Mesenchymal stem cell (in vitro differentiated cells and primary cell): ENCODE measurements around the gene COX19.

Experiments used
- DNase-seq: peaks from one replicate; pipeline ENCODE4 v3.0.0-alpha.2; 2013
- H2AFZ ChIP-seq: one replicate; pipeline ENCODE4 v1.6.1; 2013; ENCODE audit warnings: low read depth, mild to moderate bottlenecking, control low read depth, inconsistent platforms, low read length, moderate library complexity
- H2AK5ac ChIP-seq: 2 replicates; pipeline ENCODE4 v1.6.1; 2013; ENCODE audit warnings: low read length, moderate library complexity, mild to moderate bottlenecking, inconsistent platforms; ENCODE audit not compliant: severe bottlenecking
- H2BK120ac ChIP-seq: one replicate; pipeline ENCODE4 v1.6.1; 2013; ENCODE audit warnings: low read depth, mild to moderate bottlenecking, inconsistent platforms, low read length, moderate library complexity
- H2BK12ac ChIP-seq, 2 experiments: one replicate each; pipeline ENCODE4 v1.6.1; 2013; ENCODE audit warnings: inconsistent platforms in 2 of 2, low read length in 2 of 2, mild to moderate bottlenecking in 2 of 2, moderate library complexity in 2 of 2, control low read depth in 1 of 2
- H2BK15ac ChIP-seq: one replicate; pipeline ENCODE4 v1.6.1; 2013; ENCODE audit warnings: mild to moderate bottlenecking, low read depth, inconsistent platforms; ENCODE audit not compliant: poor library complexity, severe bottlenecking
- H2BK5ac ChIP-seq: 2 replicates; pipeline ENCODE4 v1.6.1; 2013; ENCODE audit warnings: low read depth, mild to moderate bottlenecking, low read length, control low read depth, inconsistent platforms; ENCODE audit not compliant: poor library complexity, severe bottlenecking
- H3K14ac ChIP-seq, 2 experiments: one replicate each; pipeline ENCODE4 v1.6.1; 2013; ENCODE audit warnings: inconsistent platforms in 2 of 2, low read length in 2 of 2, control low read depth in 1 of 2, mild to moderate bottlenecking in 1 of 2, moderate library complexity in 1 of 2
- H3K18ac ChIP-seq, 2 experiments: one replicate each; pipeline ENCODE4 v1.6.1; 2013; ENCODE audit warnings: inconsistent platforms in 2 of 2, low read length in 2 of 2, control low read depth in 1 of 2, low read depth in 1 of 2, mild to moderate bottlenecking in 1 of 2
- H3K23ac ChIP-seq, 2 experiments: one replicate each; pipeline ENCODE4 v1.6.1; 2013; ENCODE audit warnings: inconsistent platforms in 2 of 2, low read length in 2 of 2, mild to moderate bottlenecking in 2 of 2, moderate library complexity in 2 of 2, control low read depth in 1 of 2
- H3K27ac ChIP-seq: 2 replicates; pipeline ENCODE4 v1.5.1; 2013; ENCODE audit warnings: mild to moderate bottlenecking, moderate library complexity, low read length, control low read depth, inconsistent platforms; ENCODE audit not compliant: poor library complexity, severe bottlenecking
- H3K27me3 ChIP-seq, 2 experiments: 2 replicates each; pipeline versions ENCODE4 v1.6.1 to v1.7.0; 2013; ENCODE audit warnings: low read length in 2 of 2, mild to moderate bottlenecking in 2 of 2, moderate library complexity in 2 of 2, control low read depth in 1 of 2, inconsistent platforms in 1 of 2; ENCODE audit not compliant: control insufficient read depth in 1 of 2, insufficient read depth in 1 of 2
- H3K36me3 ChIP-seq, 2 experiments: 2 replicates each; pipeline versions ENCODE4 v1.6.1 to v1.7.0; 2013; ENCODE audit warnings: low read length in 2 of 2, control low read depth in 1 of 2, inconsistent platforms in 1 of 2, low read depth in 1 of 2, mild to moderate bottlenecking in 1 of 2; ENCODE audit not compliant: insufficient read depth in 2 of 2, control insufficient read depth in 1 of 2
- H3K4ac ChIP-seq, 2 experiments: one replicate each; pipeline ENCODE4 v1.6.1; 2013; ENCODE audit warnings: inconsistent platforms in 2 of 2, low read length in 2 of 2, mild to moderate bottlenecking in 2 of 2, moderate library complexity in 2 of 2, control low read depth in 1 of 2, low read depth in 1 of 2
- H3K4me1 ChIP-seq: 2 replicates; pipeline ENCODE4 v1.6.1; 2013; ENCODE audit warnings: low read depth, low read length, control low read depth; ENCODE audit not compliant: control insufficient read depth, insufficient read depth
- H3K4me2 ChIP-seq: 2 replicates; pipeline ENCODE4 v1.6.1; 2013; ENCODE audit warnings: low read length, mild to moderate bottlenecking, inconsistent platforms; ENCODE audit not compliant: poor library complexity, severe bottlenecking
- H3K4me3 ChIP-seq, 2 experiments: 2 replicates each; pipeline versions ENCODE4 v1.5.1 to v1.7.0; 2013; ENCODE audit warnings: low read length in 2 of 2, mild to moderate bottlenecking in 2 of 2, control low read depth in 1 of 2, low read depth in 1 of 2; ENCODE audit not compliant: insufficient read depth in 1 of 2
- H3K79me1 ChIP-seq: replicated peaks from 2 replicates; pipeline ENCODE4 v1.6.1; 2013; ENCODE audit warnings: mild to moderate bottlenecking, control low read depth, low read length, inconsistent platforms; ENCODE audit not compliant: poor library complexity, severe bottlenecking
- H3K9ac ChIP-seq: 2 replicates; pipeline ENCODE4 v1.7.0; 2013; ENCODE audit warnings: mild to moderate bottlenecking, low read length, moderate library complexity
- H3K9me3 ChIP-seq: 2 replicates; pipeline ENCODE4 v1.7.0; 2013; ENCODE audit warnings: mild to moderate bottlenecking, low read length; ENCODE audit not compliant: control insufficient read depth
- H4K8ac ChIP-seq: one replicate; pipeline ENCODE4 v1.6.1; 2013; ENCODE audit warnings: inconsistent platforms, mild to moderate bottlenecking, low read length, moderate library complexity
- H4K91ac ChIP-seq: one replicate; pipeline ENCODE4 v1.6.1; 2013; ENCODE audit warnings: mild to moderate bottlenecking, low read length, inconsistent platforms
- WGBS: methylation state at CpG from one replicate; pipeline ENCODE4 v1.1.7; 2013; ENCODE audit warnings: mixed read lengths; 5-methylcytosine and 5-hydroxymethylcytosine counted together

COX19 gene

GRCh38 chr7:919924-920341, 55.4 kb downstream of the COX19 start:
- Histone ChIP-seq H4K91ac (no peak overlapping the region), H3K18ac (no peak overlapping the region), H2AK5ac (no peak overlapping the region), H3K9me3 (no peaks in the 10 kb centered on the region), H2BK15ac (no peak overlapping the region), H3K4ac (no peak overlapping the region), H2BK12ac (no peak overlapping the region), H3K23ac (no peak overlapping the region), H2BK5ac (no peak overlapping the region), H3K27ac (no peak overlapping the region), H3K4me3 (no peak overlapping the region), H3K9ac (no peak overlapping the region), H2BK120ac (no peak overlapping the region), H2AFZ (no peak overlapping the region), H3K4me2 (no peak overlapping the region), H3K27me3 (peaks cover 29 to 47% of the 10 kb centered on the region in 2 experiments), H3K4me1 (peaks cover 43% of the 10 kb centered on the region), H3K79me1 (no peaks in the 10 kb centered on the region), H3K14ac (no peak overlapping the region), H4K8ac (no peak overlapping the region), H3K36me3 (no peaks in the 10 kb centered on the region)
- 92% methylated on average over 26 of the region's 26 CpGs for WGBS
- DNase-seq = no peak

DNA sequence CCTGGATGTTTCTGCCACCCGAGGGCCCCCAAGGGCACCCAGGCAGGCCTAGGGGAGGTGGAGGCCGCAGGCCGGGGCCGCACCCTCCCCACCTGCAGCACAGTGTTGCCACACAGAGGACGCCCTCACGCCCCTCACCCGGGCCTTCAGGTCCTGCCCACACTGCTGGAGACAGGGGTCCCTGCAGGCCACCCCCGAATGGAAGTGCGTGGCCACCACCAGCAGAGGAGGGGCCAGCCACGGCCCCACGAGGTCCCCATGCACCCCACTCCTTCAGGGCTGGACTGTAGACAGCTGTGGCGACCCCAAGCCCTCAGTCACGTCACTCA, 56.3 kb downstream of the COX19 start:
- no peak overlapping the region for H2AFZ ChIP-seq
- H2AK5ac ChIP-seq = no peak overlapping the region
- no peak overlapping the region for H4K8ac ChIP-seq
- H3K9me3 ChIP-seq = no peaks in the 10 kb centered on the region
- H2BK15ac ChIP-seq = no peak overlapping the region
- H3K4me1 ChIP-seq = peaks cover 41% of the 10 kb centered on the region
- H2BK120ac ChIP-seq = no peak overlapping the region
- H3K27ac ChIP-seq = no peak overlapping the region
- no peak overlapping the region for H3K4ac ChIP-seq
- no peak overlapping the region for H3K9ac ChIP-seq
- H3K36me3 ChIP-seq = no peaks in the 10 kb centered on the region
- no peak overlapping the region for H3K4me2 ChIP-seq
- H2BK12ac ChIP-seq = no peak overlapping the region
- peaks cover 38 to 53% of the 10 kb centered on the region in 2 experiments for H3K27me3 ChIP-seq
- no peaks in the 10 kb centered on the region for H3K79me1 ChIP-seq
- no peak overlapping the region for H3K18ac ChIP-seq
- no peak overlapping the region for H2BK5ac ChIP-seq
- no peak overlapping the region for H4K91ac ChIP-seq
- H3K23ac ChIP-seq = no peak overlapping the region
- no peak overlapping the region for H3K4me3 ChIP-seq
- H3K14ac ChIP-seq = no peak overlapping the region
- 86% methylated on average over 13 of the region's 13 CpGs for WGBS
- DNase-seq = no peak

DNA sequence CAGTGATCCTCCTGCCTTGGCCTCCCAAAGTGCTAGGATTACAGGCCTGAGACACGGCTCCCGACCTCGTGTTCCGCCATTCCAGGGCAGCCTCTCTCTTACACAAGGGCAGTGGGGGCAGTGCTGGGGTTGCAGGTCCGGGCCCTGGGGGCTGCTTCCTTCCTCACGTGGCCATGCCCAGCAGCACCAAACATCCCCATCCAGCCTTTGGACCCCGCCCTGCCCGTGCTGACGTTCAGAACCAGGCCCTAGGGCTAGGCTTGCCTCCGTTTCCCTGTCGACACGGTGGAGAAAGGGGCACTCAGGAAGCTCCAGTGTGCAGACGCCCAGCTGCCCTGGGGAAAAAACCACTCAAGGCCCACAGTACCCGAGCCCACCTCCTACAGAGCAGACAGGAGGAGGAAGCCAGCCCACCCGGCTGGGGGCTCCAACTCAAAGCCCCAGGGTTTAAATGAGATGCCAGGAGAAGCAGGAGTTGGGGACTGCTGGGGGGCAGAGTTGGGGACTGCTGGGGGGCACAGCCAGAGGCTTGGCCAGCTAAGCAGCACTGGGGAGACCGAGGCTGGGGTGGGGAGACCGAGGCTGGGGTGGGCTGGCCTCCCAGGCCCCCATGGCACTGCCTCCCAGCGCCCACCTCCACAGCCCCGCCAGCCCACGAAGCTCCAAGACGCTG, 56.8 kb downstream of the COX19 start:
- Histone ChIP-seq H2AK5ac (no peak overlapping the region), H3K18ac (no peak overlapping the region), H3K4me2 (no peak overlapping the region), H3K27ac (no peak overlapping the region), H3K14ac (no peak overlapping the region), H3K79me1 (no peaks in the 10 kb centered on the region), H3K36me3 (no peaks in the 10 kb centered on the region), H2AFZ (no peak overlapping the region), H3K4ac (no peak overlapping the region), H3K9me3 (no peaks in the 10 kb centered on the region), H4K8ac (no peak overlapping the region), H2BK5ac (no peak overlapping the region), H2BK12ac (no peak overlapping the region), H3K9ac (no peak overlapping the region), H3K23ac (no peak overlapping the region), H2BK120ac (no peak overlapping the region), H3K27me3 (peaks cover 41 to 51% of the 10 kb centered on the region in 2 experiments), H3K4me3 (no peak overlapping the region), H2BK15ac (no peak overlapping the region), H3K4me1 (peaks cover 43% of the 10 kb centered on the region), H4K91ac (peak overlapping the region; percentile 20)
- 91% methylated on average over 20 of the region's 21 CpGs for WGBS
- no peak for DNase-seq

- DNase-seq = no peak
- Histone ChIP-seq H3K18ac (no peak overlapping the region), H3K4ac (no peak overlapping the region), H2BK12ac (no peak overlapping the region), H3K23ac (no peak overlapping the region), H4K8ac (no peak overlapping the region), H3K4me2 (no peak overlapping the region), H3K27me3 (peaks cover 41 to 46% of the 10 kb centered on the region in 2 experiments), H3K14ac (no peak overlapping the region), H2BK15ac (no peak overlapping the region), H2AFZ (no peak overlapping the region), H3K4me3 (no peak overlapping the region), H4K91ac (no peak overlapping the region), H2AK5ac (no peak overlapping the region), H3K9ac (no peak overlapping the region), H3K79me1 (no peaks in the 10 kb centered on the region), H3K36me3 (no peaks in the 10 kb centered on the region), H2BK5ac (no peak overlapping the region), H2BK120ac (no peak overlapping the region), H3K4me1 (peaks cover 38% of the 10 kb centered on the region), H3K9me3 (no peaks in the 10 kb centered on the region), H3K27ac (no peak overlapping the region)
- WGBS = 89% methylated on average over 9 of the region's 9 CpGs
These were observed 57.3 kb downstream of the COX19 start for GRCh38 chr7:918118-918425.
